NB4 (cell line): ENCODE data around the gene CCDC57.

Source experiments
- CTCF ChIP-seq: IDR thresholded peaks from one replicate; pipeline ENCODE4 v1.5.1; 2012; ENCODE audit warnings: low read depth, low read length
- MAX ChIP-seq: IDR thresholded peaks from 2 replicates; pipeline ENCODE4 v1.6.1; 2011; ENCODE audit warnings: low read depth, low read length
- MYC ChIP-seq: IDR thresholded peaks from 2 replicates; pipeline ENCODE4 v1.6.1; 2011; ENCODE audit warnings: low read depth, low read length
- POLR2A ChIP-seq: IDR thresholded peaks from 2 replicates; pipeline ENCODE4 v1.6.1; 2011; ENCODE audit warnings: mild to moderate bottlenecking; ENCODE audit not compliant: insufficient read length; ENCODE audit errors: extremely low read depth

GRCh38 chr17:82078433-82078832 is 134.2 kb downstream of the CCDC57 start:
- TF ChIP-seq CTCF (no peak), POLR2A (no peak), MAX (no peak), MYC (no peak)
